GM10266 (cell line): ENCODE results near the gene TTLL1.

Experiments used
- DNase-seq: peaks from one replicate; pipeline ENCODE4 v3.0.0; 2012; ENCODE audit errors: extremely low spot score
- CTCF ChIP-seq: IDR thresholded peaks from 2 replicates; pipeline ENCODE4 v1.5.1; 2012; ENCODE audit warnings: mild to moderate bottlenecking, low read depth; ENCODE audit not compliant: control insufficient read depth, insufficient read depth; ENCODE audit errors: missing control alignments

Gene TTLL1

DNA sequence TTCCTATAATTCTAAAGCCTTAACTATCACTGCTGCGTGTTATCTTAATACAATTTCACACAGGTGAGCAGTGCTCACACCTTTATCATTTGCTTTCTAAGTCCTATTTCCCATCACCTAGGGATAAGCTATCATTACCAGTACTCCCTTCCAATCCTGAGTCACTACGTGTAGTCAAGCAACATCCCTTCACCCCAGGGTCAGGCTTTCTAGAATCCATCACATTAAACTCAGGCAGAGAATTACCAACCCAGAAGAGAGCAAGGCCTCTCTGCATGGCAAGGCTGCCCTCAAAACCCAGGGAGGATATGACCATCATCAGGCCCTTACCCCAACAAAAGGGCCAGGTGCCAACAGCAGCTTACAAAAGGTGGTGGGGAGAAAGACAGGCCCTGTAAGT is 84.1 kb downstream of the TTLL1 start:
- no peak for TF ChIP-seq CTCF
- no peak for DNase-seq

GRCh38 chr22:43004362-43005035 is 84.7 kb downstream of the TTLL1 start:
- DNase-seq = no peak
- no peak for TF ChIP-seq CTCF

DNA sequence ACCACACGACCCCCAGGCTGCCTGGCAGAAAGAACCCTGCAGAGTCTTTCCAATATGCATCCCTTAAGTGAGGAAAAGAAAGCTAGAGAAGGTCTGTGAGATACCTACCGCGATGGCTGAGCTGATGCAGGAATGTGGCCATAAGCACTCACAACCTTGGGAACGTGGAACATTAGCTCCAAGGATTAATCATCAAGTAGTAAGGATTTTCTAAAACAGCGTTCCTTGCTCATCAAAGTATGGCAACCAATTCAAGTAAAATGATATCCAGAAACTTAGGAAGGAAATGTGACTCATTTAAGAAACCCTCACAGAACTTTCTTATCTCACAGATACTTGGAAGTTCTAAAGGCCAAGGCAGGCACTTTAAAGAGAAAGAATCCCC is 87.0 kb downstream of the TTLL1 start:
- DNase-seq = no peak
- TF ChIP-seq CTCF = no peak

GRCh38 chr22:43001271-43002201 is 87.7 kb downstream of the TTLL1 start:
- no peak for TF ChIP-seq CTCF
- DNase-seq = no peak

GRCh38 chr22:43000441-43001175 is 88.6 kb downstream of the TTLL1 start:
- DNase-seq = no peak
- TF ChIP-seq CTCF = no peak

GRCh38 chr22:42997582-42998090 is 91.6 kb downstream of the TTLL1 start:
- DNase-seq = no peak
- no peak for TF ChIP-seq CTCF
